Mesenteric fat pad (tissue), 1 donor: ENCODE measurements around the gene GID8. TPM values are rescaled to one million over a fixed set of nuclear protein-coding genes. Genes with fewer than 3 reads are reported as not detected.

Experiments used
- DNase-seq: peaks from one replicate; pipeline ENCODE4 v3.0.0-alpha.2; 2020; ENCODE audit warnings: low spot score
- total RNA-seq: library from RNA; stranded (reverse); fragmentation: NEBNext Ultra II Directional; extraction: Animal tissue kit (Norgen Biotek cat#: 25700); gene quantifications from one replicate; pipeline ENCODE4 v1.2.1, GENCODE V29; 2021
- donor health status: DM: yes; HTN: yes; CAD: no.

GID8 gene
- total RNA-seq, 1 donor from 2014 or later, result 22.6 TPM

DNA sequence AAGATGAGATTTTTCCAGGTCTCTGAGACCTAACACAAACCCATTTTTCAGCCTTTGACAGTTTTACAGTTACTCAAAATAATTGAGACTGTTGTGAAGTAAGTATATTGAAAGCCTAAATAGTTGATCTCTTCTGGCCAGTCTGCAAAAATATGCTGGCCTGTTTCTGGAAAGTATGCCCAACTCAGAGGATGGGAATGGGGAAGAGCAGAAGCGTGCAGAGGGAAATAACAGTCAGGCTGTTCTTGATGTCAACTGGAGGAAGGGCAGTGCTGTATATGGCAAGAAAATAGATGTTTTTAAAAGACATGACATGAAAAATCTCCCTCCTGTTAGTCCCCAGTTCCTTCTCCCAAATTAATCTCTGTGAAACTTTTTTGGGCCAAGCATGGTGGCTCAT, 3.8 kb downstream of the GID8 start:
- DNase-seq, result no peak

DNA sequence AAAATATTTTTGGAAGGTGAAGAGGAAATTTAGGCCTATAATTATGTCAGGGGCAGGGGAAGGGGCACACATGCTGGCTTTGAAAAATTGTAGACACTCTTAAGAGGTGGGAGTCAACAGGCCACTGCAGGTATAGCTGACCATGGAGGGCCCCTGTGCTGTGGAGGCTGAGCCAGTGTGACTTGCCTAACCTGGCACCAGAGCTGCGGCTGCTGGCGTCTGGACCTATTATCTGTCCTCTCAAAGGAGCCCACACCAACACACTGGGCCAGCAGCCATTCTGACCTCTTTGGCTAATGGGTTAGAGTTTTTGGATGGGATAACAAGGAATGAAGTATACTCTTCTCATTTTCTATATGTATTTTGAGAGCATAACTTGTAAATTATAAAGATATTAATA, 4.5 kb downstream of the GID8 start:
- no peak for DNase-seq

DNA sequence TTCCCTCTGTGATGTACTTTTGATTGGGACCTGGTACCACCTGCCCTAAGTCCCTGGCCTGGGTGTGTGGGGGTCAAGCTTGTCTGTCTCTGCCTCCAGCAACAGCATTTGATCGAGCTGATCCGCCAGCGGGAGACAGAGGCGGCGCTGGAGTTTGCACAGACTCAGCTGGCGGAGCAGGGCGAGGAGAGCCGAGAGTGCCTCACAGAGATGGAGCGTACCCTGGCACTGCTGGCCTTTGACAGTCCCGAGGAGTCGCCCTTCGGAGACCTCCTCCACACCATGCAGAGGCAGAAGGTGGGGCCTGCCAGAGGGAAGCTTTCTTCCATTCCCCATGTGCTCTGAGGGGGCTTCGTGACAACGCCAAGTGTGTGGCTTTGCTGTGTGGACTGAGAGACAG, 5.4 kb downstream of the GID8 start:
- no peak for DNase-seq

DNA sequence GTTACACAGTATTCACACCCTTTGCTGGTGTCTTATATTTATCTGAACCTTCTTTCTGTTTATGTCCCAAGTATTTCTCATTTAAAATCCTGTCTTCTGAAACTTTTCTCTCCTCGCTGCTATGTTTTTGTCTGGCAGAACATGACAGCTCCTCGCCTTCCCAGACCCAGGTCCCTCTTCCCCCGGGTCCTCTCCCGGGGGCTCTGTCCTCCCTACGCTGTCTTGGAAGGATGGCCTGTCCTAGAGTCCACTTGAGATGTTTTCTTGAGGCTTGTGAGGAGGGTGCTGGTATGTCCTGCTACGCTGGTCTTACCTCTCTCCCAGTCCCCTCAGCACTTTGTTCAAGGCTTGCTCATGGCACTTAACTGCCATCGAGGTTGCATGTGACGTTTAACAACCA, 6.2 kb downstream of the GID8 start:
- no peak for DNase-seq

DNA sequence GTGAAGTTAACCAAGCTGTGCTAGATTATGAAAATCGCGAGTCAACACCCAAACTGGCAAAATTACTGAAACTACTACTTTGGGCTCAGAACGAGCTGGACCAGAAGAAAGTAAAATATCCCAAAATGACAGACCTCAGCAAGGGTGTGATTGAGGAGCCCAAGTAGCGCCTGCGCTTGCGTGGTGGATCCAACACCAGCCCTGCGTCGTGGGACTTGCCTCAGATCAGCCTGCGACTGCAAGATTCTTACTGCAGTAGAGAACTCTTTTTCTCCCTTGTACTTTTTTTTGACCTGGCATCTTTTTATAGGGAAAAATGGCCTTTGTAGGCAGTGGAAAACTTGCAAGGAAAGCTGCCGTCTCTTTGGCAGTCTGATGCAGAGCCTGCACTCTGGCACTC, 6.8 kb downstream of the GID8 start:
- no peak for DNase-seq

DNA sequence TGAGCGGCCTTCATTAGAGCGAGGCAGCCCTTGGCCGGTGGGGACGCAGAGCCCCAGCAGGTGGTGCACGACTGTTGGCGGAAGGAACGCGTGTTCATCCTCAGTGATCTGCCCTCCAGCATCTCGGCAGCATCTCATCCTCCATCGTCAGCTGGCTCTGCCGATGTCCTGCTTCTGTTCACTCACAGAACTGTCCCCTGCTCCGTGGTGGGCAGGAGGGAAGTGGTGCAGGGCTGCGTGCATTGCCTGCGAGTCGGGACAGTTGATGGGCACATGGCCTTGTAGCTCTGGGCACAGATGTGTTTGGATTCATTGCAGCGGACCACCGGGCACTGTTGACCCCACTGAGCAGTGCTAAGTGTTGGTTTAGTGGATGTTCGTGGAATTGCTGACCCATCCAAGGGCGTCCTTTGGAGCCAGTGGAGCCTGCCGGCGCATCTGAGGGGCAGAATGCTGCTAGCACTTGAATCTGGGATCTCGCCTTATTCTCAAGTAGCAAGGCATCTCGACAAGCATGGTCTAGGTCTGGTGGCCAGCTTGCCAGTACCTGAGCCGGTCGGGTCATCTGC, 7.9 kb downstream of the GID8 start:
- DNase-seq, result no peak

DNA sequence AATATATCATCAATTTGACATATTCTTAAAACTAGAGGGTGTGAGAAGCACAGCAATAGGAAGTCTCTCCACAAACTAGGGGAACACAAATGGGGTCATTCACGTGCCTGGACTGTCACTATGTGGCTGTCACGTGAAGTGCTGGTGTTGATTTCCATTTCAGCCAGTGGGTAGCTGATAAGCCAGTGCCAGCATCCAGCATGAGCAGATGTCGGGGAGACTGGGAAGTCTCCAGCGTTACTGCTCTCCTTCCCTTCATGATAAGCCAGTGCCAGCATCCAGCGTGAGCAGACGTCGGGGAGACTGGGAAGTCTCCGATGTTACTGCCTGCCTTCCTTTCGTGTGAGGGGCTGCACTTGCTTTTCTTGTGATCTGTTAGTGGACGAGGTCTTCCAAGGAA, 9.0 kb downstream of the GID8 start:
- no peak for DNase-seq

DNA sequence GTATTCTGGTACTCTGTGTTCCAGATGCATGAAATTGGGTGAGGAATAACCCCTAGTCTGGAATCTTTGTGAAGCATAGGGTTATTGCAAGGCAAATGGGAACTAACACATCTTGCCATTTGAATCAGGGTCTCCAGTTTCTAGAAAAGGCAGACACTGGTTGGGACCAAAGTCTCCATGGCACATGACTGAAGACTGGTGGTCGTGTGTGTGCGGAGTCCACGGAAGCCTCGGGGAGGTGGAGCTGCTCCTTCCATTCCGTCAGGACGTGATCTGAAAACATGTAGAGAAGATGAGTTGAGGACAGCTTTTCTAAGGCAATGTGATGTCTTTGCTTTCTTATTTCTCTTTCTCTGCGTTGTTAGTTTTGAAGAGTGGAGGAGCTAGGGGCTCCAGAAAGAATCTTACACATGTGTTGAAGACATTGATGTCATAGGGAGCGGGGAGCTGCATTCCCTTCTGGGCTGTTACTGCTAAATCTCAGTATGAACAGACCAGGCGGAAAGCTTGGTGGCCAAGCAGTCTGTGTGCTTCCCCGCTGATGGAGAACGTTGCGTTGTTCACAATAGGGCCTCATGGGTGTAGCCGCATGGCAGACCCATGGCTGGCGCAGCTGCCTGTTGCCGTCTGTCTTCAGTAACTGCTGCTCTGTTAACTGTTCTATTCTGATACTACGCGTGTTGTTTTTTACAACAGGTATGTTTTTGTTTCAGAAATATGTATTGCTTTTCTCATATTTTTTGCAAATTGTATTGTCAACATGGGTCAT, 9.8 kb downstream of the GID8 start:
- no peak for DNase-seq

DNA sequence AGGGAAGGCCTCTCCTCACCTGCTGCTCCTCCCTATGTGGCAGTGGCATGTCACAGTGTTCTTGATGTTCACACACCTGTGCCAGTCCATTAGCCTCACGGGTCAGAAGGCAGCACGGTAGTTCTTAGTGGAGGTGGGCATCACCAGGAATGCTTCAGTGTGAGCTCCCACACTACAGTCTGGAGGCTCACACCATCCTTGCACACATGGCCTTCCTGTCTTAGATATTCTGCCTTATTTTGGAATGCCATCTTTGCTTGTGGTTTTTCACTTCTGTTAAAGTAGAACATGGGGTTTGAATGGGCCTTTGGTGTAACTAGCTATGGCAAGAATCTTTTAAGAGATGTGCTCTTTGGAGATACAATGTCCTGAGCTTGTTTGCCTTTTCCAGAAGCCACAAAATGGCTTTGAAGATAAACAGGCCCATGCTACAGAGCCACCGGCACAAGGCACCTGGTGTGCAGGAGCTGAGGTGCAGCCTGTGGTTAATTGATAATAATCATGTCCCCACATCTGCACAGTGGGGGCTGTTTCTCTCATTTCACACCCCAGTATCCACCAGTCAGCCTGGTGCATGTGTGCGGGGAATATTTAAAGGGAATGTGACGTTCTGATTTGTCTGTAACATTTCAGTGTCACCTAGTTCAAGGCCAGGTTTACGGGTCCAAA, 11.3 kb downstream of the GID8 start:
- DNase-seq, result no peak

DNA sequence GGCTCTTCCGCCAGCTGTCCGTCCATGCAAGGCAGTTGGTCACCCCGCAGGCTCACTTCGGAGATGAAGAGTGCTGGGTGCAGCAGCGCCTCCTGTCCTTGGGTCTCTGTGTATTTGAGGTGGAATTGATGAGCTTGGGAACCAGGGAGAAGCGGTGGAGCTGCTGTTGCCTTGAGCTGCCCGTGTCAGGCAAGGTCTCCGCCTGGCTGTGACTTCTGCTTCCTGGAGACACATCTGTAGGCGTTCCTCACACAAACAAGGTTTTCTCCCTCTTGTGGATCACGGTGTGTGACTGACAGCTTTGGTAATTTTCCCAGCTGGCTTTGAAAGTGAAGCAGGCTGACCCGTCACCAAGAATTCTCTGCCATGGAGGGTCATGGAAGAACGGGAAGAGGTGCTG, 12.0 kb downstream of the GID8 start:
- DNase-seq, result no peak

DNA sequence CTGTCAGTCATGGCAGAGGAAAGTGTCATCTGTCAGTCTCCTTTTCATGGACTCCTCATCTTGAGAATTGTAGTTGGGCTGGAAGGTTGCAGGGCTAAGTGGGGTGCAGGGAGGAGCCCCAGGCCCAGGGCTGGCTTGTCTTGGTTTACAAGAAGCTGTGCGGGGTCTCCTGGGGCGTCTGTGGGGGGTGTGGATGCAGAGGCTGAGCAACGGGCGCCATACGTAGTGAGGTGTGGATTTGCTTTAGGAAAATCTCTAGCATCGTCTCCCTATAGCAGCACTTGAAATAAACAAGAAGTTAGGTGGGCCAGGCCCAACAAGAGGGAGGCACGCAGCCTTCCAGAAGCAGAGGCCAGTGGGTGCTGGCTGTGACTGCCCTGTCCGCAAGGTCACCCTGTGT, 12.8 kb downstream of the GID8 start:
- DNase-seq, result no peak

DNA sequence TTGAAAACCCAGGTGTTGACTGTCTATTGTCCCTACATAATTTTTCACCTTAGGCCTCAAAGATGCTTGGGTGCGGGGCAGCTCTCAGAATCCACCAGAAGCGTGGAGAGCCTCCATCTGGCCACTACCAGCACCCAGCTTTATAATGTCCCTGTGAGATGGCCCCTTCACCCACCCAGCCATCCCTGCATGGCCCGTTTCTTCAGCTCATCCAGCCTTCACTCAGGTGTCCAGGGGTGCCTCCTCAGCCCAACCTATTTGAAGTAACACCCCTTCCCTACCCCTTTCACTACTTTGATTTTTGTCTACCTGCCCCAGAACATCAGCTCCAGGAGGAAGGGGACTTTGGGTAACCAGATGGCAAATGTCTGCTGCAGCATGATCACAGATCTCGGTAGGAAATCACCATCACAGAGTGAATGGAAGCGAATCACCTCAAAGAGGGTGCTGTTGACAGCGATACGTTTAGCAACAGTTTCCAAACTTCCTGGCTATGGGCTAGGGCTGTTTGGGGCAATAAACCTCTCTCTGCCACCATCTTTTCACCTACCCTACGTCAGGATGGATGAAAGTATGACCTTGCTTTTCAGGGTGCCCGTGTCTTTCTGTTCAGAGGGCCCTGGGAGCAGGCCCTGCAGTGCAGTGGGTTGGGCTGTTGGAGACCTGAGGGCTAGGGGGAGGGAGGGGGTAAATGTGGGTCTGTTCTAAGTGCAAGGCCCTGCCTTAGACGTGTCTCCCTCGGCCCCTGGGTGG, 13.4 kb downstream of the GID8 start:
- no peak for DNase-seq

DNA sequence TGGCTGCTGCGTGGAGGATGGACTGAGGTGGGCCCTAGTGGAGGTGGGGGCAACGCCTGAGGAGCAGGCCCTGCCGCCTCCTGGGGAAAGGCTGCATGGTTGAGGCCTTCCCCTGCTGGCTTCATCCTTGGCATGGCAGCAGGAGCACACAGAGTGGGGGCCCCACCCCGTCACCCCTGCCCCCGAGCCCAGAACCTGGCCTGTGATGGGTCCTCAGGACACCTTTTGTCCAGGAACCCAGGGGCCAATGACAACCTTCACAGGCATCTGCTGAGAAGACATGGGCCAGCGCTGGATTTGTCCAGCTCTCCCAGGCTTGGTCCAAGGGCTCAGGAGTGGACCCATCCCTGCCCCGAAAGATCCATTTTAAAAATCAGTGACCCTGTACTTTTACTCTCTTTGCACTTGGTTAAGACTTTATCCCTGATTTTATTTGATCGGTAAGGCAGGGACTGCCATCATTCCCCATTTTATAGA, 14.0 kb downstream of the GID8 start:
- DNase-seq, result no peak

DNA sequence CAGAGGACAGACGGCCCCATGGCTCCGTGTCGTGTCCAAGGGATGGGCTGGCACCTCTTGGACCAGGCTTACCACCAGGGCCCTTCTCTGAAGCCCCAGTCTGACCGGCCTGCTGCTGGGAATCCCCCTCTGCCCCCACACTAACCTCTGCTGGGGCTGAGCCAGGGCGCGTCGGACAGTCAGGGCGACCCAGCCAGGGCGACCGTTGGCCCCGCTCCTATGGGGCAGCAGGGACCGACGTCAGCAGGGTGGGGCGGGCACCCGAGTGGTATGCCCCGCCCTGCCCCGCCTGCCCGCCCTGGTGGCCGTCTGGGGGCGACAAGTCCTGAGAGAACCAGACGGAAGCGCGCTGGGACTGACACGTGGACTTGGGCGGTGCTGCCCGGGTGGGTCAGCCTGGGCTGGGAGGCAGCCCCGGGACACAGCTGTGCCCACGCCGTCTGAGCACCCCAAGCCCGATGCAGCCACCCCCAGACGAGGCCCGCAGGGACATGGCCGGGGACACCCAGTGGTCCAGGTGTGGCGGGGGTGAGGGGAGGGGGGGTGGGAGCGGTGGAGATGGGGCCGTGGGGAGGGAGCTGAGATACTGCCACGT, 14.5 kb downstream of the GID8 start, which contains the start of gene SLC17A9:
Gene SLC17A9 (plus strand): TSS at position 337 of the 595 bp plus-strand sequence. CDS start 122 bp downstream, at position 459.
- DNase-seq, result peak; percentile 93

DNA sequence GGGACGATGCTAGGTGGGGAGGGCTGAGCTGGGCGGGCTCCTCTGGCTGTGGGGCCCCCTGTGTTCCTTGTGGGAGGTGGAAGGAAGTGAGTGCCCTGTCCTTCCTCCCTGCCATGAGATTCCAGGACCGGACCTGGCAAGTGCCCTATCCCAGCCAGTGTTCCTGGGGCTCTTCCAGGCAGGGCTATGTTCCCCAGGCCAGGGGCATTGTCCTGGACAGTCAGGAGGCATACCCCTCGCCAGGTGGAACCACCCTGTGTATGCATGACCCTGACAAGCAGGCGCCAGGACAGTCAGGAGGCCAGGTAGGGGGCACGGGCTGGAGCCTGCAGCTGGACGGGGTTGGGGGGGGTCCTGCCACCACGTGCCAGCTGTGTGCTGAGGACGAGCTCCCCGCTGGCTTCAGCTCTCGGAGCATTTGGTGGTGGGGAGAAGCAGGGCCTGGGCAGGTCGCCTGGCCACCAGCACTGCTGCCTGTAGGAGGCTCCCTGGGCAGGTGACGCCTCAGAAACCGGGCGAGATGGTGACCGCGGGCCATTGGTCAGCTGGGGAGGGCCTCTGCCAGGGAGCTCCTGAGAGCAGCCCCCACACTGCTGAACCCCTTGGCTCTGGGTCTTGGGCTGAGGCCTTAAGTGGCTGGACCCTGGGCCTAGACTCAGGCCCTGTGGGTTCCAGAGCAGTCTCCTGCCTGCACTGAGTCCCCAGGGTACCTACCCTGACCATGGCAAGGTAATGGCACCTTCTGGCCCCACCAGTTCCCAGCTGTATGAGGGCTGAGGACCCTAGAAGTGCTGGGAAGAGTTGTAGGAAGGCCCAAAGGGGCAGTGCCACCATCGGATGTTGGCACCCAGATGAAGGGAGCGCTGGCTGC, 15.3 kb downstream of the GID8 start:
- DNase-seq, result no peak

DNA sequence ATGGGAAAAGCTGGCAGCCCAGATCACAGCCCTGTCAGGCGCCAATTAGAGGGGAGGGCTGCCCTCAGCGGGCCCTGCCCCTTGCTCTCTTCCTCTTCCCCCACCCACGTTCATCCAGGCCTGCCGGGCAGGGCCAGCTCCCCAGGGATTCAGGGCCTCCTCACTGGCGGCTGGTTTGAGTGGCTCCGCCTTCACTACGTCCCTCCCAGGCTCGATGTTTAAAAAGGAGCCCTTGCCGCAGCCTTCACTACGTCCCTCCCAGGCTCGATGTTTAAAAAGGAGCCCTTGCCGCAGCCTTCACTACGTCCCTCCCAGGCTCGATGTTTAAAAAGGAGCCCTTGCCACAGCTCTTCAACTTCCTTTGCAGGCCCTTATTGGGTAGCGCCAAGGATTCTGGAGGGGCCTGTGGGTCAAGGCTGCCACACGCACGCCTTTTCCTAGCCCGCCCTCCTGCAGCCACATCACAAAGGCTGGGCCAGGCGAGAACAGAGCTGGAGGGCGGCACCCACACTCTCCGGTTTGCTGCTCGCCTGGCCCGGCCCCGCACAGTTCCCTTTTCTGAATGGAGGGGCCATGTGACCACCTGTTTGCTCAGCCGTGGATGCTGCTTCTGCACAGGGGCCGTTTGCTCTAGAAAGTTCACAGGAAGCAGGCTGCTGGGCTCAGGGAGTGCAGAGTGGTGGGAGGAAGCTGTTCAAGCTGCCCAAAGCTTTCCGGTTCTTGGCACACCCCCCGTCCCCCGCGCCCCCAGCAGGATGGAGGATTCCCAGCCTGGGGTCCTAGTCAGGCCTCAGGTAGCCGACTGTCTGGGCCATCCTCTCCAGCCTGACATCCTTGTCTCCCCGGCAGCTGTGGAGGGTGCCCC, 16.1 kb downstream of the GID8 start:
- no peak for DNase-seq

DNA sequence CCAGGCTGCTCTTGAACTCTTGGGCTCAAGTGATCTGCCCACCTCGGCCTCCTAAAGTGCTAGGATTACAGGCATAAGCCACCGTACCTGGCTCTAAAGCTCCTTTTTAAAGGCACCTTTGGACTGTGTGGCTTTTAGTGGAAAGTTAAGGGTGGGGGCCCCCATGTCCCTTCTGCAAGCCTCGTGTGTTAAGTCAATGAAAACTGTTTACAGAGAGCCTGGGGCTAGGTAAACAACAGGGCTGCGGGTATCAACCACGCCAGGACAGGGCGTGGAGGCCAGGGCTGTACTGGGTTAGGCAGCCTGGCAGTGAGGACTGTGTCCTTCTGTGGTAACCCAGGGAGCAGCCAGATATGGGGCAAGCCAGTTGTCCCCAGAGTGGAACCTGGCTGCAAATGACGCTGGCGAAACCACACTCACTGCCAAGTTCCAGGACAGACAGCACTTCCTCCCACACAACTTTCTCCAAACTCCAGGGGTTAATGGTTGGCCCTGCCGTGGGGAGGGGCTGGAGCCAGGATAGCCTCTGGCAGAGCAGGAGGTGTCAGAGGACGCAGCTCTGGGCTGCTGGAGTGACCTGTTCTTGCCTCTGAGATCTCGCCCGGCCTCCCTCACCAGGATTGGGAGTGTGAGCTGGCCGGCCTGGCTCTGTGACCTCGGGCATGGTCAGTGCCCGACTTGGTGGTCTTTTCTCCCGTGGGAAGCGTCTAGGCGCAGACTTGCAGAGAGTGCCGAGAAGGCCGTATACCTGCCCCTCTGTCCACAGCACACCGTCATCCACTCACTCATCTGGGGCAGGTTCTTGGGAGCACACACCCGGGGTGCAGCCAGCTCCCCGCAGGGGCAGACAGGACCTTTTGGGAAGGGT, 17.8 kb downstream of the GID8 start:
- no peak for DNase-seq

DNA sequence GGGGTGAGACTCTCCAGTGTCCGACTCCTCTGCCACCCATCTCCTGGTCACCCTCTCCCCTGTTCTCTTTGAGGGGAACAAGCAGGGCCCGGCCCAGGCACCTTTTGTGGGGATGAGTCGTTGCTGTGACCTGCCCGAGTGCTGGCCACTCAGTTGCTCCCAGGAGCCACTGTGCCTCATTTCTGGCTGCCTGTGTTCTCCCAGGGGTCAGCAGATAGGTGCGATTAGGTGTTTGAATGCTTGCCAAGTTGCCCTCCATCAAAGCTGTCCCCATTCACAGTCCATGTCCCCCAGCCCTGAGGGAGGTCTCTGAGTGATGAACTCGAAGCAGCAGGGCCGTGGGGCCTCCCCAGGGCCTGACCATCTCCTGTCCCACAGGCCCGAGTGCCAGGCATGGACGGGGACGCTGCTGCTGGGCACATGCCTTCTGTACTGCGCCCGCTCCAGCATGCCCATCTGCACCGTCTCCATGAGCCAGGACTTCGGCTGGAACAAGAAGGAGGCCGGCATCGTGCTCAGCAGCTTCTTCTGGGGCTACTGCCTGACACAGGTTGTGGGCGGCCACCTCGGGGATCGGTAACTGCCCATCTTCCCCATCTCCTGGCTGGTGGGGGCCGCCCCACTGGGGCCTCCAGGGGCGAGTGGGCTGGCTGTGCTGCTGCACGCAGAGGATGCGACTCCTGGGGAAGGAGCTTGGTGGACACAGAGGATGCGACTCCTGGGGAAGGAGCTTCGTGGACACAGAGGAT, 18.6 kb downstream of the GID8 start:
- no peak for DNase-seq
